ENCODE results near the gene LPP.

Gene LPP

GRCh38 chr3:188253123-188253793 lies 99.3 kb downstream of the LPP start:
- no peak for DNase-seq (ENCODE audit: low spot score)

DNA sequence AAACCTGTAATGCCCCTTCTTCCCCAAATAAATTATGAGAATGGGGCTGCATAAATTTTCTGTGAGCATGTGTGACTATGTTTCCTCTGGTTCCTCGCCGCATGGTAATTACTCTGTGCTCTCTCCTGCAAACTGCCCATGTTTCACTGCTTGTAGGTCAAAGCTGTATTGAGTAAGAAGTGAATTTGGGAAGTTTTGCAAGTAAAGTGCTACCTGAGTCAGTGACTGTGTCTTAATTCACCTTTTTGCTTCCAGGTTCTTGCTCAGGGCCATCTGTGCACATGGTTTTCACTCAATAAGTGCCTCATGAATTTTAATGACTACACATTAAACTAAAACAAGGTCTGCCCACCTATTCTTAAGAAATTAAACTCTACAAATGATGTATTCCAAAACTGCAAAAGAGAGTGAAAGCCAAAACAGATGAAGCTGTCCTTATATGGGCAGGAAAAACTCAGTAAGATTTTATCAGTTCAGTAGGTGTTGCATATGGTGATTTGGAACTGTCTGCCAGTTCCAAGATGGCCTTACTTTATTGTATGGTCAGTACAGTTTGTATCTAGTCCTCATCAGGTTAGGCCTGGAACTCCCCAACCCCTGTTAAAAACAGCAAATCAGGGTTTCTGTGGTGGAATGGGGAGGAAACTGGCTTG lies 100.0 kb downstream of the LPP start:
- no peak for DNase-seq (ENCODE audit: low spot score)

DNA sequence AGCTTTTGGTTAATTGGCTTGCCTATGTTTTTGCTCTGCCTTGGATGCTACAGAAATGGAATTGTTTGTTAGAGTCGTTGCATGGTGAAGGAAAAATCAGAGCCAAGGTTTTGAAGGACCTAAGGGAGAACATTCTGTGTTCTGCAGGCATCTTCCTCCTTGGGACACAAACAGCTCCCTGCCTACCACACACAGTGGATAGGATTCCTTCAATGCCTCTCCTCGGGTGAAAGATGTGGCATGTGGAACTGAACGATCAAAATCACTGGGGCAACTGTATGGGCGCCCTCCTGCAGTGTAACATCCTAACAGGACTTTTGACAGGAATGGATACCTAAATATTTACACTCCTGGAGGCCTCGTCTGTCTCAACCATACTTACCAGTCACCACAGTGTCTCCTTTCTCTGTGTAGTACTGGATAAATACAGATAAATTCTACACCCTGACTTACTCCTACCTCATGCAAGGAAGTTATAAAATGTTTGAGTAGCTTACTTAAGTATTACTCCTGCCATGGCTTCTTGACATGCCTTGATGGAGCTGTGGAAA lies 100.6 kb downstream of the LPP start:
- no peak for DNase-seq (ENCODE audit: low spot score)

GRCh38 chr3:188255190-188255589 lies 101.2 kb downstream of the LPP start:
- DNase-seq (ENCODE audit: low spot score) = no peak

GRCh38 chr3:188256758-188257157 lies 102.8 kb downstream of the LPP start:
- no peak for DNase-seq (ENCODE audit: low spot score)

DNA sequence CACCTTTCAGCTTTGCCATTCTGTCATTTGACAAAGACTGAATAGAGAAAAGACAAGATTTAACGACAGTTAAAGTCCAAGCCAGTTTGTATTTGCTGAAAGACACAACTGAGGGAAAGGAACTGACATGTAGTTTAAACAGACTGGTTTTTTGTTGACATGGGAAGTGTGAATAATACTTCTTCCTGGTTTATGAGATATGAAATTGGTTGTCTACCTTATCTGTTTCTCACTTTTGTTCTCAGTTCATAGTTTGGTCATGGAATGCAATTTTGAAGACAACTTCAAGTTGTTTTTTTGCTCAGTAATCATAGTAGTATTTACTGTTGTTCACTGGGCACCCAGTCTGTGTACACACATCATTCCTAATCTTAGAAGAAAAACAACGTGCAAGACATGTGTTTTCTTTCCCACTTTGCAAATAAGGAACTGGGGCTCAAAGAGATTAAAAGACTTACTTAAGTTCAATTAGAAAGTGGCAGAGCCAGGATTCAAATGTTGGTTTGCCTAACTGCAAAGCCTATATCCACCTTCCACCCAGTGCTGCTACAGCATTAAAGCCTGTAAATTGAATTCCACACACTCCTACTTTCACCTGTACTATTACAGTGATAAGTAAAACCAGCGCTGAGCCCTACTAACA lies 103.5 kb downstream of the LPP start:
- DNase-seq (ENCODE audit: low spot score) = no peak

GRCh38 chr3:188259191-188259590 lies 105.2 kb downstream of the LPP start:
- DNase-seq (ENCODE audit: low spot score) = no peak

- DNase-seq (ENCODE audit: low spot score) = no peak
Measured at GRCh38 chr3:188259596-188259995, 105.6 kb downstream of the LPP start.

DNA sequence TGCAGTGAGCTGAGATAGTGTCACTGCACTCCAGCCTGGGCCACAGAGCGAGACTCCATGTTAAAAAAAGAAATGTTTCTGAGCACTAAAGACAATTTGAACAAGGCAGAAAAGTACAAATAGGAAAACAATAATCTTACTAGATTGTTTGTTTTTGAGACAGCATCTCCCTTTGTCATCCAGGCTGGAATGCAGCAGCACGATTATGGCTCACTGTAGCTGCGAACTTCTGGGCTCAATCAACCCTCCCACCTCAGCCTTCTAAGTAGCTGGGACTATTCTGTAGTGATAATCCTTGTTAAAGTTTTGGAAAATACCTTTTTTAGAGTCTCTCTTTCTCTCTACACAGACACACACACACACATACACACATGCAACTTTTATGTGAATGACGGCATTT lies 107.1 kb downstream of the LPP start:
- DNase-seq (ENCODE audit: low spot score) = no peak

DNA sequence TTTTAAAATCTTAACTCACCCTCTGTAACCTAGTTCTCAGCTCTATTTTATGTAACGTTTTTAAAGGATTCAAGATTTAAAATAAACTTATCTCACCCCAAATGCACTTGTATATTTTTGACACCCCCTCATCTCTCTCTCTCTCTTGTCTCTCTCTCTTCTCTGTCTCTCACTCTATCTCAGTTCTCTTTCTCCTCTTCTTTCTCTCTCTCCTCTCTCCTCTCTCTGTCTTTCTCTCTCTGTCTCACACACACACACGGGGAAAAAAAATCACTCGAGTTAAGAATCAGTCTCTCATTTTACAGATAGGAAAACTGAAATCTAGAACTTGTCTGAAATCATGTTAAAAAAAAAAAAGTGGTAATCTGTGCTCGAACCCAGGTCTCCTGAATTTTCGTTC lies 108.5 kb downstream of the LPP start:
- no peak for DNase-seq (ENCODE audit: low spot score)

GRCh38 chr3:188262913-188263683 lies 109.1 kb downstream of the LPP start:
- peak; percentile 37 for DNase-seq (ENCODE audit: low spot score)

GRCh38 chr3:188264226-188265207 lies 110.6 kb downstream of the LPP start:
- peak; percentile 50 for DNase-seq (ENCODE audit: low spot score)

DNA sequence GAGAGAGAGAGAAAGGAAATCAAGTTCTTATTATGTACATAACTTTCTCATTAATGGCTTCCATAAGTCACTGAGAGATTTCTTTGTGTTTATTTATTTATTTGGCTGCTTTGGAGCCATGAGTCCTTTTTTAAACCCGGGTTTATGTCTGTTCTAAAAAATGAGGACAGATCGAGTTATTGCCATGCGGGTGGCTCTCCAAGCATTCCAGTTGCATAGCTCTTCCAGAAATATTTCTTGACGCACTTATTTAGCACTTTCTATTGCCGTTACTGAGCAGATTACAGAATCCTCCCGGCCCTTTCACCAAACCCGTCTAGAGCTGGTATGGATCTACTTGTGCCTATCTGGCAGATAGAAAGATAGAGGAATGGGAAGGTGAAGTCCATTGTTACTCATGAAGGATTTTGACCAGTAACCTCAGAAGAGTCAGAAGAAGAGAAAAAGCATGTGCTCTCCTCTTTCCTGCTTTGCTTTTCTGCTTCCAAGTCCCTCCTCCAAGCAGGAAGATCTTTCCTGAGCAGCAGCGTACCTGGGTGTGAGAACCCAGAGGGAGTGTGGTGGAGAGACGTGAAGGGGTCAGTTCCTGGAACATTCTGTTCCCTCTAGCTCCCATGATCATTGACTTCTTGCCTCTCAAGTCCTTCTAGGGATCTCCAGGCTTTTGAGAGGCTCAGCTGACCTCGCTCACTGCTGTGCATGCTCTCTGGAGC lies 112.8 kb downstream of the LPP start:
- DNase-seq (ENCODE audit: low spot score) = peak; percentile 71

DNA sequence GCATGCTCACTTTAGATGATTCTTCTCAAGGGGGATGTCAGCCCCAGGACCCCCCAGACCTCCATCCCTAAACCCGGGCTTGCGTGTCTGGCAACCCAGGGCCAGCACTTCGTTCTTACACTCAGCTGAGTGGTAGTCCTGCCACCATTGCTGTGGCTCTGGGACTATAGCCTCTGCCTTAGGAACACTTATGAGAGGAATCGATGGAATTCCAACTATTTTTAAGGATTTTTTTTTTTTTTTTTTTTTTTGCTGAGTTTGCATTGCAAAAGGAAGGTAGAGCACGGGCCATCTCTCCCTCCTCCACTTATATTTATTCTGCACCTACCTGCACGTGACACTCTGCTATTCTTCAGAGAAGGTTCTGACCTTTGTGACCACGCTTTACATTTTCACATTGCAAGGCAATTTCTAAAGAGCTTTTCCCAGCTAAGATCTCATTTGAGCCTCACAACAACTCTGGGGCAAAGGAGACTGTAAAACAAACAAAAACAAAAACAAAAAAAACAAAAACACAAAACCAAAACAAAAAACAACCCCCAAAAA lies 113.9 kb downstream of the LPP start:
- no peak for DNase-seq (ENCODE audit: low spot score)

- DNase-seq (ENCODE audit: low spot score) = no peak
Measured at GRCh38 chr3:188268336-188268735, 114.4 kb downstream of the LPP start.

DNA sequence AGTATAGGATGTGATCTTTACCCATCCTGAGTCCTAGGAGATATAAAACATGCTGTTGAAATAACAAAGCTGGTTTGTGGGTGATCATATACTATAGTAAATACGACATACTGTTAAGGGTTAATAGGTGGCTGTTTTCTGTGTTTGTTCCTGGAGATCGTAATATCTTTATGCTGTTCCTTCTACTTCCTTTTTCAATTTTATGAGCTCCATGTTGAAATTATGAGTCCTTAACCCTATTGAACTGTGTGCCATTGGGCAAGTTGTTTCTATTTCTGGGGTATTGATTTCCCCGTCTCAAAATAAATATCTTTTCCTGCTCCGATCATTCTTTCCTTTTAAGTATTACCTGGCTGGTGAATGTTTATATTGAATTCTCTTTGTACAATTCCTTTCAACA lies 115.1 kb downstream of the LPP start:
- DNase-seq (ENCODE audit: low spot score) = no peak

DNA sequence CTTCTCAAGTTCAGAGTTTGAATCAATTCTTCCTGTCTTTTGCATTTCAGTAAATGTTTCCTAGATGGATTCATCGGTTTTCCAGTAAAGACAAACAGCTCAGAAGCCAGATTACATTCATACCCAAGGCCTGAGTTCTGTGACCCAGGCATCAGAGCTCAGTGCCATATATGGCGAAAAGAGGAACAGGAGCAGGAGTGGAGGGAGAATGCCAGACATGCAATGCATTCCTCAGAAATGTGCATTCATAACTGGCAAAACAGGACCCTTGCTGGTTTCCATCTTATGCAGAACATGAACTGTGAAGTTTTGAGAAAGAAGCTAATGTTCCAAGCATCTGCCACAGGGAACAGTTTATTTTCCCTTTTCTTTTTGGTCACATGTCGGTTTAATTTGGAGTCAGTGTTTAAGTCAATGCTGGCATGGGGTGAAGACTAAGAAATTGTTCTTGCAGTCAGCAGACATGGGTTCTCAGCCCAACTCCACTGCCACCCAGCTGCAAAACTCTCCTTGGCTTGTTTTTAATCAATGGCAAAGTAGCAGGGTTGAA lies 116.5 kb downstream of the LPP start:
- DNase-seq (ENCODE audit: low spot score) = peak; percentile 76

GRCh38 chr3:188271226-188271914 lies 117.4 kb downstream of the LPP start:
- no peak for DNase-seq (ENCODE audit: low spot score)

Measured in AG20443 (cell line).